K562 (cell line): ENCODE results near the gene TMEM63C. TPM values are rescaled to one million over a fixed set of nuclear protein-coding genes. Genes with fewer than 3 reads are reported as not detected.

Experiments
- ATAC-seq: fragments of 200-7000 bp; cut with Tn5 transposase; 3 replicates; pipeline ENCODE4 v1.9.1; 2020; ENCODE audit warnings: moderate library complexity
- BruUV-seq: library from RNA; stranded (reverse); fragments of 400-500 nt; replicated peaks from 2 replicates; lab custom pipeline; 2021; lab: Mats Ljungman, UMichigan
- CTCF ChIA-PET: fragments of 300-600 bp; formaldehyde crosslinking; extraction: SDS; loops from one replicate; lab custom pipeline; 2021; ENCODE audit warnings: low intra/inter-chr PET ratio; lab: Yijun Ruan, JAX
- POLR2A ChIA-PET: fragments of 300-600, 350-650 bp; sonication (Branson Sonifier 250); formaldehyde crosslinking; extraction: SDS; loops from one replicate; lab custom pipeline; 2021; ENCODE audit warnings: antibody characterized with exemption, inconsistent platforms; lab: Yijun Ruan, JAX
- DNase-seq, 4 experiments: peaks; one replicate each; pipeline versions ENCODE4 v3.0.0 to v3.0.0-alpha.2; 2011 to 2018; ENCODE audit warnings: low spot score in 3 of 4, mixed read lengths in 3 of 4; ENCODE audit errors: extremely low read depth in 1 of 4
- FAIRE-seq: peaks from 2 replicates; lab custom pipeline; 2011; peaks lifted over from hg19 to GRCh38; lab: Jason Lieb, UNC
- H2AFZ ChIP-seq: 2 replicates; pipeline ENCODE4 v1.6.0; 2011; ENCODE audit warnings: low read depth, low read length, control low read depth, inconsistent platforms
- H3K27ac ChIP-seq: fragments of 200-600 bp; 3 replicates; pipeline ENCODE4 v1.8.0; 2011; ENCODE audit warnings: low read depth, mild to moderate bottlenecking, control low read depth, inconsistent platforms, low read length, moderate library complexity, mixed read lengths; ENCODE audit errors: extremely low read depth
- H3K27me3 ChIP-seq, 2 experiments: fragments of 300-600 bp in 1 of 2; 2 replicates in 1 of 2; 3 replicates in 1 of 2; pipeline versions ENCODE4 v1.6.0 to v1.8.0; 2011; ENCODE audit warnings: inconsistent platforms in 2 of 2, low read length in 2 of 2, mild to moderate bottlenecking in 1 of 2, mixed read lengths in 1 of 2, moderate library complexity in 1 of 2; ENCODE audit not compliant: control insufficient read depth in 2 of 2, insufficient read depth in 2 of 2
- H3K36me3 ChIP-seq: fragments of 300-600 bp; 3 replicates; pipeline ENCODE4 v1.8.0; 2011; ENCODE audit warnings: mild to moderate bottlenecking, low read length, inconsistent platforms; ENCODE audit not compliant: control insufficient read depth, insufficient read depth
- H3K4me1 ChIP-seq, 2 experiments: fragments of 200-600 bp in 1 of 2; replicated peaks in 1 of 2; 2 replicates in 1 of 2; 3 replicates in 1 of 2; pipeline versions ENCODE4 v1.5.1 to v1.8.0; 2011; ENCODE audit warnings: inconsistent platforms in 2 of 2, low read length in 2 of 2, mild to moderate bottlenecking in 1 of 2, mixed read lengths in 1 of 2, moderate library complexity in 1 of 2; ENCODE audit not compliant: control insufficient read depth in 2 of 2, insufficient read depth in 2 of 2
- H3K4me2 ChIP-seq: 2 replicates; pipeline ENCODE4 v1.6.1; 2011; ENCODE audit warnings: low read length, control low read depth, inconsistent platforms, mixed read lengths; ENCODE audit not compliant: insufficient read depth
- H3K4me3 ChIP-seq: fragments of 200-600 bp; sonication (generic), shearing (Covaris generic); 2 replicates; pipeline ENCODE4 v1.5.1; 2016; ENCODE audit warnings: control low read depth, inconsistent platforms
- H3K79me2 ChIP-seq: fragments of 200-600 bp; 3 replicates; pipeline ENCODE4 v1.8.0; 2011; ENCODE audit warnings: low read length, inconsistent platforms; ENCODE audit not compliant: control insufficient read depth, insufficient read depth
- H3K9ac ChIP-seq, 2 experiments: 2 replicates each; pipeline versions ENCODE4 v1.6.0 to v1.6.1; 2011; ENCODE audit warnings: low read depth in 2 of 2, low read length in 2 of 2, control low read depth in 1 of 2, inconsistent platforms in 1 of 2, mild to moderate bottlenecking in 1 of 2, mixed read lengths in 1 of 2; ENCODE audit not compliant: insufficient read depth in 1 of 2
- H3K9me1 ChIP-seq: one replicate; pipeline ENCODE4 v1.6.0; 2011; ENCODE audit warnings: inconsistent platforms, mild to moderate bottlenecking, low read length, moderate library complexity; ENCODE audit not compliant: control insufficient read depth, insufficient read depth
- H3K9me3 ChIP-seq: replicated peaks from 2 replicates; pipeline ENCODE4 v1.5.1; 2011; ENCODE audit warnings: low read depth, low read length, inconsistent platforms; ENCODE audit not compliant: control insufficient read depth, insufficient read depth
- H4K20me1 ChIP-seq: replicated peaks from 2 replicates; pipeline ENCODE4 v1.6.1; 2011; ENCODE audit warnings: low read length, inconsistent platforms, mixed read lengths; ENCODE audit not compliant: control insufficient read depth, insufficient read depth
- CAMTA2 ChIP-seq: fragments of 250-450 bp; sonication (Bioruptor Pico); conservative IDR thresholded peaks from 2 replicates; pipeline ENCODE4 v1.5.1; 2022
- CC2D1A ChIP-seq: fragments of 450-650 bp; IDR thresholded peaks from 2 replicates; pipeline ENCODE4 v1.6.1; 2017; ENCODE audit warnings: mild to moderate bottlenecking
- ERF ChIP-seq: fragments of 450-650 bp; formaldehyde crosslinking; IDR thresholded peaks from 2 replicates; pipeline ENCODE4 v1.4.0; 2020; ENCODE audit warnings: mild to moderate bottlenecking, mixed read lengths
- FOXK1 ChIP-seq: sonication (generic); formaldehyde crosslinking; IDR thresholded peaks from 2 replicates; pipeline ENCODE4 v1.8.0; 2022; ENCODE audit warnings: missing genetic modification reagents, mild to moderate bottlenecking, borderline replicate concordance
- RBM14 ChIP-seq: fragments of 200-400 bp; formaldehyde crosslinking; IDR thresholded peaks from 2 replicates; pipeline ENCODE4 v1.6.1; 2018; ENCODE audit warnings: low read depth, mild to moderate bottlenecking, low read length, moderate library complexity, borderline replicate concordance; ENCODE audit not compliant: insufficient read depth
- XRCC3 ChIP-seq: fragments of 450-650 bp; IDR thresholded peaks from 2 replicates; pipeline ENCODE4 v1.6.1; 2017; ENCODE audit warnings: mild to moderate bottlenecking, moderate library complexity
- ZNF197 ChIP-seq: fragments of 200-800 bp; sonication (Bioruptor generic); IDR thresholded peaks from 2 replicates; pipeline ENCODE4 v1.6.1; 2016; ENCODE audit warnings: low read depth, missing genetic modification characterization, missing compliant biosample characterization
- ZNF696 ChIP-seq: fragments of 250-450 bp; sonication (Bioruptor Pico); conservative IDR thresholded peaks from 2 replicates; pipeline ENCODE4 v1.4.0; 2020; ENCODE audit warnings: mild to moderate bottlenecking, moderate library complexity
- ZNF76 ChIP-seq: fragments of 250-450 bp; sonication (Bioruptor Pico); IDR thresholded peaks from 2 replicates; pipeline ENCODE4 v1.4.0; 2020; ENCODE audit warnings: mild to moderate bottlenecking, moderate library complexity, borderline replicate concordance
- WGBS: fragments of 100-300 bp; shearing (Covaris generic); methylation state at CpG from one replicate; pipeline ENCODE4 v1.1.6; 2016; ENCODE audit warnings: low coverage, mixed read lengths; ENCODE audit not compliant: insufficient coverage; ENCODE audit errors: missing lambda C conversion rate; 5-methylcytosine and 5-hydroxymethylcytosine counted together
- in situ Hi-C: fragments of 300-500 bp; cut with MboI; formaldehyde crosslinking; loops from 4 replicates; pipeline ENCODE4 v1.15.0; 2018; ENCODE audit warnings: inconsistent platforms, mixed read lengths
- intact Hi-C: fragments of 100-400 bp; cut with micrococcal nuclease; formaldehyde crosslinking; loops from 2 replicates; pipeline ENCODE4 v1.14.2; 2022
- polyA plus RNA-seq, 8 experiments: library from polyadenylated mRNA; depleted of rRNA in 4 of 8; stranded (reverse) in 5 of 8; unstranded in 3 of 8; fragments of >200 nt; fragmentation: Nextera tagmentation in 2 of 8; fragmentation: Illumina TruSeq in 1 of 8; extraction: Ambion mirVana in 2 of 8; extraction: Trizol in 1 of 8; gene quantifications; 2 replicates each; pipeline versions ENCODE4 v1.2.1 to v1.2.3, GENCODE V29; 2011 to 2014; ENCODE audit warnings: inconsistent platforms in 1 of 8, missing spikeins in 1 of 8
- total RNA-seq, 7 experiments: library from RNA; depleted of rRNA in 6 of 7; stranded (reverse); fragments of >200 nt in 6 of 7; fragmentation: Illumina TruSeq in 2 of 7; extraction: Trizol in 2 of 7; gene quantifications; 2 replicates each; pipeline versions ENCODE4 v1.2.1 to v1.2.3, GENCODE V29; 2011 to 2021; ENCODE audit warnings: low replicate concordance in 1 of 7
- TF ChIP-seq, protein P1 (sequence below): fragments of 450-650 bp; IDR thresholded peaks from 2 replicates; pipeline ENCODE4 v1.6.1; 2014; ENCODE audit warnings: low read depth, mild to moderate bottlenecking, moderate library complexity, borderline replicate concordance
- TF ChIP-seq, protein P2 (sequence below), 2 experiments: fragments of 450-650 bp; IDR thresholded peaks; 2 replicates each; pipeline ENCODE4 v1.6.1; 2016; ENCODE audit warnings: mild to moderate bottlenecking in 2 of 2, borderline replicate concordance in 1 of 2, low read depth in 1 of 2, moderate library complexity in 1 of 2

Gene TMEM63C
- total and polyA plus RNA-seq, 9 of the 15 experiments (the other 6 are each of a cell fraction or from before 2014, with no cell fraction given) = 0.07 TPM; not detected in 8

DNA sequence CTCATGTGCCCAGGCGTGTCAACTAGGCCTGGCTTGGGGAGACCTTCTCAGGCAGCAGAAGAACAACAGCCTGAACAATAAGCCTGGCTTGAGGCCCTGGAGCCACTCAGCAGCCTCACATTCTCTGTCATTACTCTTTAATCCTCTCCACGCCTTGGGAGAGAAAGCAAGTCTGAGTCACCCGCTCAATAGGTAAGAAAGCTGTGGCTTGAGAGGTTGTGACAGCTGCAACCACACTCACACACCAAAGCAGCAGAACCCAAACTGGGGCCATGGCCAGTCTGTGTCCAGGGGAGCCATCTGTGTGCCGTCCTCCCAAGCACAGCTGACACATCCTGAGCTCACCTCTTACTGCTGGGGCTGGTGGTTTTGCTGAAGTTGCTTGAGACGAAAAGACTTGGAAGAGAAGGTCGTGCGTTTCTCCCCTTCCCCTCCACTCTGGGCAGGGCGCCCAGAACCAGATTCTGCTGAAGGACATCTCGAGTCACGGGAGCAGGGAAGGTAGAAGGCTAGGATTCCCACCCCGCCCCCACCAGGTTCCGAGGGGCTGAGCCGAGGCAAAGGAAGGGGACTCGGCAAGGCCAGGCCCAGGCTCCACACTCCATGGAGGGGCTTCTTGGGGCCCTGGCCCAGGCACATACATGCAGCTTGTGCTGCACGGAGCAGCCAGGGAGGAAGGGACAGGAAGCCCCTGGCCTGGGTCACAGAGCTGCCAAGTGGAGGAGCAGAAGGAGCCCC is 5.5 kb downstream of the TMEM63C start:
- Histone ChIP-seq H3K4me1 (peaks cover 0 to 2% of the 10 kb centered on the region in 2 experiments; a peak in 2 of 5 replicates), H3K4me3 (no peak overlapping the region), H3K9me1 (no peaks in the 10 kb centered on the region), H3K9me3 (no peaks in the 10 kb centered on the region), H3K27ac (no peak overlapping the region), H2AFZ (no peak overlapping the region), H3K9ac (no peak overlapping the region), H3K36me3 (no peaks in the 10 kb centered on the region), H3K79me2 (no peaks in the 10 kb centered on the region), H3K4me2 (no peak overlapping the region), H3K27me3 (peaks cover 0 to 27% of the 10 kb centered on the region in 2 experiments; a peak in 2 of 5 replicates), H4K20me1 (no peaks in the 10 kb centered on the region)
- POLR2A ChIA-PET = interaction anchor here (1.5 kb wide), 1 partner anchor 10 kb away, joined by 3 read pairs; no protein-coding TSS in a partner anchor
- in situ Hi-C loops = no loop called here
- WGBS = 0% methylated on average over 5 of the region's 15 CpGs
- intact Hi-C loops = no loop called here
- ATAC-seq (no peak), FAIRE-seq (no peak), DNase-seq (no peak)
- no TSS peak for BruUV-seq
- CTCF ChIA-PET = no interaction called here
- TF ChIP-seq XRCC3 = no peak
- no peak for TF ChIP-seq ERF (CRISPR knock-in tag)
- TF ChIP-seq CC2D1A = no peak
- TF ChIP-seq FOXK1 = no peak
- TF ChIP-seq, protein P1, sequence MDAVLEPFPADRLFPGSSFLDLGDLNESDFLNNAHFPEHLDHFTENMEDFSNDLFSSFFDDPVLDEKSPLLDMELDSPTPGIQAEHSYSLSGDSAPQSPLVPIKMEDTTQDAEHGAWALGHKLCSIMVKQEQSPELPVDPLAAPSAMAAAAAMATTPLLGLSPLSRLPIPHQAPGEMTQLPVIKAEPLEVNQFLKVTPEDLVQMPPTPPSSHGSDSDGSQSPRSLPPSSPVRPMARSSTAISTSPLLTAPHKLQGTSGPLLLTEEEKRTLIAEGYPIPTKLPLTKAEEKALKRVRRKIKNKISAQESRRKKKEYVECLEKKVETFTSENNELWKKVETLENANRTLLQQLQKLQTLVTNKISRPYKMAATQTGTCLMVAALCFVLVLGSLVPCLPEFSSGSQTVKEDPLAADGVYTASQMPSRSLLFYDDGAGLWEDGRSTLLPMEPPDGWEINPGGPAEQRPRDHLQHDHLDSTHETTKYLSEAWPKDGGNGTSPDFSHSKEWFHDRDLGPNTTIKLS = no peak
- TF ChIP-seq, protein P2, sequence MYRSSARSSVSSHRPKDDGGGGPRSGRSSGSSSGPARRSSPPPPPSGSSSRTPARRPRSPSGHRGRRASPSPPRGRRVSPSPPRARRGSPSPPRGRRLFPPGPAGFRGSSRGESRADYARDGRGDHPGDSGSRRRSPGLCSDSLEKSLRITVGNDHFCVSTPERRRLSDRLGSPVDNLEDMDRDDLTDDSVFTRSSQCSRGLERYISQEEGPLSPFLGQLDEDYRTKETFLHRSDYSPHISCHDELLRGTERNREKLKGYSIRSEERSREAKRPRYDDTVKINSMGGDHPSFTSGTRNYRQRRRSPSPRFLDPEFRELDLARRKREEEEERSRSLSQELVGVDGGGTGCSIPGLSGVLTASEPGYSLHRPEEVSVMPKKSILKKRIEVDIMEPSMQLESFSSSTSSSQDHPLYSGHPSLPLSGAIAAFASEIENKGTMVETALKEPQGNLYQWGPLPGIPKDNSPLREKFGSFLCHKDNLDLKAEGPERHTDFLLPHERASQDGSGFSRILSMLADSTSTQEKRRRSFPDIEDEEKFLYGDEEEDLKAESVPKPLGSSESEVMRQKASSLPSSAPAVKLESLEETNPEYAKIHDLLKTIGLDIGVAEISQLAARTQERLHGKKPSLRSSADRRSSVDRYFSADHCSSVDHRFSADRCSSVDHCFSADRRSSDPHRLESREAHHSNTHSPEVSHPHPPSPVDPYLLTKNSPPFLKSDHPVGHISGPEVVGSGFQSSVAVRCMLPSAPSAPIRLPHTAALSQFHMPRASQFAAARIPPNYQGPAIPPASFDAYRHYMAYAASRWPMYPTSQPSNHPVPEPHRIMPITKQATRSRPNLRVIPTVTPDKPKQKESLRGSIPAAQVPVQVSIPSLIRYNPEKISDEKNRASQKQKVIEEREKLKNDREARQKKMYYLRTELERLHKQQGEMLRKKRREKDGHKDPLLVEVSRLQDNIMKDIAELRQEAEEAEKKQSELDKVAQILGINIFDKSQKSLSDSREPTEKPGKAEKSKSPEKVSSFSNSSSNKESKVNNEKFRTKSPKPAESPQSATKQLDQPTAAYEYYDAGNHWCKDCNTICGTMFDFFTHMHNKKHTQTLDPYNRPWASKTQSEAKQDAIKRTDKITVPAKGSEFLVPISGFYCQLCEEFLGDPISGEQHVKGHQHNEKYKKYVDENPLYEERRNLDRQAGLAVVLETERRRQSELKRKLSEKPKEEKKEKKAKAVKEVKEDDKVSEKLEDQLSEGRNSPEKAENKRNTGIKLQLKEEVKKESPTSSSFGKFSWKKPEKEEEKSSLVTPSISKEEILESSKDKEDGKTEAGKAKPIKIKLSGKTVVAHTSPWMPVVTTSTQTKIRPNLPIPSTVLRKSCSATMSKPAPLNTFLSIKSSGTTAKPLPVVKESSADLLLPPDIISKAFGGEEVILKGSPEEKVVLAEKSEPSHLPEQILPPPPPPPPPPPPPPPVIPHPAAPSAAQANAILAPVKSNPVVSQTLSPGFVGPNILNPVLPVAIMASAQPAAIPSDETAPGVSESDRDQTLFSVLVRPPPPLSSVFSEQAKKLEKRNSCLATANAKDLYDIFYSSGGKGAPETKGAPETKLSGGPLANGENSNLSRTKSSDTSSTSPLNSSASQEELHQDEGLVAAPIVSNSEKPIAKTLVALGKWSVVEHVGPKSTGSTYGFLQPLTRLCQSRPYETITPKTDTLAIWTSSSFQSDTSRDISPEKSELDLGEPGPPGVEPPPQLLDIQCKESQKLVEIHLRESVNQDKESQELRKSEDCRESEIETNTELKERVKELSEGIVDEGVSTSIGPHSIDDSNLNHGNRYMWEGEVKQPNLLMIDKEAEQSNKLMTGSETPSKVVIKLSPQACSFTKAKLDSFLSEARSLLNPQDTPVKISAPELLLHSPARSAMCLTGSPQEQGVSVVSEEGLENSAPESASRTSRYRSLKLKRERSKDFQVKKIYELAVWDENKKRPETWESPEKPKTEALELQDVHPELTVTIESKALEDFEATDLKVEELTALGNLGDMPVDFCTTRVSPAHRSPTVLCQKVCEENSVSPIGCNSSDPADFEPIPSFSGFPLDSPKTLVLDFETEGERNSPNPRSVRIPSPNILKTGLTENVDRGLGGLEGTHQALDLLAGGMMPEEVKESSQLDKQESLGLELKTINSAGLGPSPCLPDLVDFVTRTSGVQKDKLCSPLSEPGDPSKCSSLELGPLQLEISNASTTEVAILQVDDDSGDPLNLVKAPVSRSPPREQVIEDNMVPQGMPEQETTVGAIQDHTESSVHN (IDR thresholded peaks at IDR 0.05; ENCODE audit: borderline replicate concordance in 1 of 2, low read depth in 1 of 2) = no peak
- TF ChIP-seq ZNF696 (CRISPR knock-in tag) = no peak
- TF ChIP-seq CAMTA2 (CRISPR knock-in tag) = no peak
- TF ChIP-seq ZNF76 (CRISPR knock-in tag) = no peak
- no peak for TF ChIP-seq RBM14
- TF ChIP-seq ZNF197 (CRISPR knock-in tag) = no peak
